ENCODE results near the gene C4BPB.

GRCh38 chr1:207112616-207113296 is 24.1 kb downstream of the C4BPB start:
- TF ChIP-seq, protein P1, sequence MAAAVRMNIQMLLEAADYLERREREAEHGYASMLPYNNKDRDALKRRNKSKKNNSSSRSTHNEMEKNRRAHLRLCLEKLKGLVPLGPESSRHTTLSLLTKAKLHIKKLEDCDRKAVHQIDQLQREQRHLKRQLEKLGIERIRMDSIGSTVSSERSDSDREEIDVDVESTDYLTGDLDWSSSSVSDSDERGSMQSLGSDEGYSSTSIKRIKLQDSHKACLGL (CRISPR knock-in tag; IDR thresholded peaks at IDR 0.05) = no peak
- no peak for TF ChIP-seq ZNF549 (CRISPR knock-in tag; IDR thresholded peaks at IDR 0.05)
- TF ChIP-seq FOXP1 (IDR thresholded peaks at IDR 0.05) = no peak
- TF ChIP-seq FOXP1 (CRISPR knock-in tag; IDR thresholded peaks at IDR 0.05) = no peak
- no peak for TF ChIP-seq ZNF639 (CRISPR knock-in tag; conservative IDR thresholded peaks at IDR 0.05)
- TF ChIP-seq POLR2AphosphoS2 (IDR thresholded peaks at IDR 0.05; ENCODE audit: low read depth, low read length) = no peak
- no peak for TF ChIP-seq ZNF414 (CRISPR knock-in tag; IDR thresholded peaks at IDR 0.05)
- TF ChIP-seq ZC3H4 (CRISPR knock-in tag; IDR thresholded peaks at IDR 0.05; ENCODE audit: borderline replicate concordance) = no peak
- TF ChIP-seq CCDC6 (CRISPR knock-in tag; IDR thresholded peaks at IDR 0.05) = no peak
- no peak for TF ChIP-seq ZNF616 (CRISPR knock-in tag; IDR thresholded peaks at IDR 0.05; ENCODE audit: low read depth)
